GM19035 (cell line): ENCODE data around the gene UFC1.
"Not testable (repeated sequence)": the region's sequence is repeated elsewhere in the genome, so short reads cannot be mapped to it uniquely, and the experiment has no call there.

Source experiments
- ATAC-seq: cut with Tn5 transposase; IDR thresholded peaks from one replicate; pipeline ENCODE4 v1.9.1; 2021; ENCODE audit not compliant: unreplicated experiment

UFC1 gene

DNA sequence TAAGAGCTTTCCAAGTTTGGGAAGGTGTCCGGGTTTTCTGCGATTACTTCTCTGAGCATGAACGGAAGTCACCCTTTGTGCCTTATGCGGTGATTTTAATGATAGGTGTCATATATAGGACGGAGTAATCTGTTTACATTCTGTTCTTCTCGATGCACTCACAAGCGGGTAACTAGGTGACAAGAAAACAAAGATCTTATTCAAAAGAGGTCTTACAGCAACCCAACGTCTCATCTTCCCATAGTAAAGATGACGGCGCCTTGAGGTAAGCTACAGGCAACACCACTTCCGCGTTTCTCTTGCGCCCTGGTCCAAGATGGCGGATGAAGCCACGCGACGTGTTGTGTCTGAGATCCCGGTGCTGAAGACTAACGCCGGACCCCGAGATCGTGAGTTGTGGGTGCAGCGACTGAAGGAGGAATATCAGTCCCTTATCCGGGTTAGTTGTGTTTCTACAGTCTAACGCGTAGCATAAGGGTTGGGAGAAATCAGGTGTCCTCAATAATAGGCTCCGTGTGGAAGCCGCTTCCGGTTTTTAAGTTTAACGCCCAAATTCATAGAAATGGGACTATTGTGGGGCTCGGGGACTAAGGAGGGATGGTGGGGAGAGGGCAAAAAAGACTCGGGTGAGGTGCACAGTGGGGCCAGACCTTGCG is at the start of gene UFC1:
UFC1 (plus strand) TSS at position 297 of the 656 bp plus-strand sequence; CDS start at position 317, 20 bp downstream.
- ATAC-seq, result peak; percentile 88

DNA sequence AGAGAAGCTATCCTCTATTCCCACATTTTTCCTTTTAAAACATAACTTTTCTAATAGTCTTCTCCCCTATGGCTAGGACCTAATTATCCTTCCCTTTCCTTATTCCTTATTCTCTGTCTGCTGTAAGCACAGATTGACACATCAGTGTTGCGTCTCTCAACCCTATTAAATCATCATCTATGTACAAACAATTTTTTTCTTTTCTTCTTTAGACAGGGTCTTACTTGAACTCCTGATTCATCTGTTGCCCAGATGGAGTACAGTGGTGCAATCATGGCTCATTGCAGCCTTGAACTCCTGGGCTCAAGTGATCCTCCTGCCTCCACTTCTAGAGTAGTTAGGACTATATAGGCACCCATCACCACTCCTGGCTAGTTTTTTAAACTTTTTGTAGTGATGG is 47.3 kb upstream of the UFC1 start:
- no peak for ATAC-seq

DNA sequence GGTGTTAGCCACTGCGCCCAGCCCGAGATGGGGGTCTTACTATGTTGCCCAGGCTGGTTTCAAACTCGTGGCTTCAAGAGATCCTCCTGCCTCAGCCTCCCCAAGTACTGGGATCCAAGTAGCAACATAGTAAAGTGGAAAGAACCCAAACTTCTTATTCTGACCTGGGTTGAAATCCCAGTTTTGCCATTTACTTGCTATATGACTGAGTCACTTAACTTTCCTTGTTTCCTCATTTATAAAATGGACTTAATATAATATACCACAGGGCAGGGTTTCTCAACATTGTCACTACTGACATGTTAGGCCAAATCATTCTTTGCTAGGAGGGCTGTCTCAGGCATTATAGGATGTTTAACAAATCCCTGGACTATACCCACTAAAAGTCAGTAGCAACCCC is 42.7 kb upstream of the UFC1 start:
- ATAC-seq, result no peak

DNA sequence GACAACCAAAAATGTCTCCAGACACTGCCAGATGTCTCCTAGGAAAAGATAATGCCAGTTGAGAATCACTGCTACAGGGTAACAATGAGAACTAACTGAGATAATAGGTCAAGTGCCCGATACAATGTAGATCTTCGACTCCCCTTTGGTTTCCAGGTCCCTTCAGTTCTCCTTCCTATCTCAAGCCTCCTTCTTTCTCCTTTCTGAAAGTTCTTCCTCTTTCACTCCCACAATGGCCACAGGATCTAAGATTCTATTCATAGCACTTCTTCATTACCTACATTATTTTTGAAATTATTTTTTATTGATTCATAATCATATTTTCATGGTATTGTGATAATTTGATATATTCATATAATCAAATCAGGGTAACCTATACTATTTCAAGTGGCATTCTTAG is 42.3 kb upstream of the UFC1 start:
- ATAC-seq, result no peak

DNA sequence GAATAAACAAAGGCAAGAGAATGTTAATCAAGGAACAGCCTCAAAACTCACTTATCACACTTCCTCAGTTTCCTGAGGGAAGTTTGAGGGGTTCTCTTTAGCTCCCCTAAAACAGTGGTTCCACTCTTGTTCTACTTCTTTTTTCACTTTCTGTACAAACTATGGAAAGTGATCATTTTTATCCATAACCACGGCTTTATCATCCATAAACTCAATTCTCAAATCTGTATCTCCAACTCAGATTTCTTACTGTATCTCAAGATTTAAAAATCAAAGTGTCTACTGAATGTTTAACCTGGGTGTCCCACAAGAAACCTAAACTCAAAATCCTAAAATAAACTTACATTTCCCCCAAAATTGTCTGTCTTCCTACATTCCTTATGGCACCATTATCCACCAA is 39.9 kb upstream of the UFC1 start:
- ATAC-seq, result no peak

DNA sequence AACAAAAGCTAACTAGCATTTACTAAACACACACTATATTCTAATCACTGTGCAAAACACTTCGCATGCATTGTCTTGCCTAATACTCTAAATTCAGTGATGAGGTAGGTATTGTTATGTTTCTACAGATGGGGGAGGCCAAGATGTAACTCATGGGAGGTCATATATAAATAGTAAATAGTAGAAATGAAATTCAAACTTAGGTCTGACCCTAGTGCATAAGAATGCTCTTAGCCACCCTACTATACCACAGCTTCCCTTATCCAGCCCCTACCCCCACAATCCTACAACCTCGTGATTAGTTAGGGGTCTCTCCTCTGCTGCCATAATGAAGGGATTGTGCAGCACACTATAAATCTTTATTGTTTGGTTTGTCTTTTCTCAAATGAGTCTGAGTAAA is 39.2 kb upstream of the UFC1 start:
- no peak for ATAC-seq

DNA sequence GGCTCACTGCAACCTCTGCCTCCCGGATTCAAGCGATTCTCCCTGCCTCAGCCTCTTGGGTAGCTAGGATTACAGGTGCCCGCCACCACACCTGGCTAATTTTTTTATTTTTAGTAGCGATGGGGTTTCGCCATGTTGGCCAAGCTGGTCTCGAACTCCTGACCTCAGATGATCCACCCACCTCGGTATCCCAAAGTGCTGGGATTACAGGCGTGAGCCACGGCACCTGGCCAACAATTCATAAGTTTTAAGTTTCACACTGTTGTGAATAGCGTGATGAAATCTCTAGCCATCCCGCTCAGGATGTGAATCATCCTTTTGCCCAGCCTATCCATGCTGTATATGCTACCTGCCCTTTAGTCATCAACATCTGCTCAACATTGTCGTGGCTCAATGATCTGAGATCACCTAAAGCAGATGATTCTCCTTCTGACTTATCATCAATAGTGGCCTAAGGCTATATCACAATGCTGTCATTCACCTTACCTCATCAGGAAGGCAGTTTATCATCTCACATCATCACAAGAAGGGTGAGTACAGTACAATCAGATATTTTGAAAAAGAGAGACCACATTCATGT is 38.6 kb upstream of the UFC1 start:
- ATAC-seq, result no peak

DNA sequence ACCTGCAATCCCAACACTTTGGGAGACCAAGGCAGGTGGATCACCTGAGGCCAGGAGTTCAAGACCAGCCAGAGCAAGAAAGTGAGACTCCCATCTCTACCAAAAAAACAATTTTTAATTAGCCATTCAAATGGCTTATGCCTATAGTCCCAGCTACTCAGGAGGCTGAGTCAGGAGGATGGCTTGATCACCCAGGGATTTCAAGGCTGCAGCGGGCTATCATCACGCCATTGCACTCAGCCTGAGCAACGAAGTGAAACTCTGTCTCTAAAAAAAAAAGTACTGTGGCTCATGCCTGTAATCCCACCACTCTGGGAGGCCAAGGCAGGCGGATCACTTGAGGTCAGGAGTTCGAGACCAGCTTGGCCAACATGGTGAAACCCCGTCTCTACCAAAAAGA is 37.8 kb upstream of the UFC1 start:
- ATAC-seq, result not testable (repeated sequence)

DNA sequence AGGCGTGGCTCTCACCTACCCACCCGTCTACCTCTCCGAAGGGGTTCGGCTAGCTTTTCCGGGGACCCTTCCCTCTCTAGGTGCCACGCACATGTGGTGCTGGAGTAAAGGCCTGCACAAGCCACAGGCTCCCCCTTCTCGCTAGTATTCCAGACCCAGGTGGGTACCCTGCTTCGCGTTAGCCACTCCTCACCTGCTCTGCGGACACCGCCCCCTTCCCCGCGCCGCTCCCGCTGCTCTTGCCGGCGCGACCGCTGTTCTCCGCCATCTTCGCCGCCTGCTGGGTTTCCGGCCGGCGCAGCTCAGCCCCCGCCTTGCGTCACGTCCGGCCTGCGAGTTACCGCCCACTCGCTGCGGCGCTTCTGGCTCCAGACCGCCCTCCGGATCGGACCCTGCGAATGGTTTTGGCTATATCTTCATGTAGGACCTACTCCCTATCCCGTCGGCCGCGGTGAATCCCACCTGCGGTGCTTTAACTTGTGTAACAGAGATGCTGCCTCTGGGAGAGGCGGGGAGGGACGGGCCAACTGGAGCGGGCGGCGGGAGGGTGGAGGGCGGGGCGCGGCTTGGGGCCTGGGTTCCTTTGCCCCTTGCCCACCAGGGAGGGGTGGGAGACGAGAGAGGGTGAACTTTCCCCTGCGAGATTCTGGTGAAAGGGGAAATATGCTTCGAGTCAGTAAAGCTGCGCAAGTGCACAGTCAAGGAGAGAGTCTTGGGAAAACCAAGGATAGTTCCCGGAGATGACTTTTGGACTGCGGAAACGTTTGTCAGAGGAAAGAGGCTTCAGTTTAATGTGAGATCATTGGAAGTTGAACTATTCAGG is 35.8 kb upstream of the UFC1 start, which contains the start of the genes NIT1 and PFDN2:
NIT1 (plus strand) TSS at position 347 of the 823 bp plus-strand sequence; CDS start at position 419, 72 bp downstream.
PFDN2 (minus strand) TSS at position 279 of the 823 bp plus-strand sequence; CDS start at position 268, 11 bp downstream.
- ATAC-seq, result peak; percentile 76

DNA sequence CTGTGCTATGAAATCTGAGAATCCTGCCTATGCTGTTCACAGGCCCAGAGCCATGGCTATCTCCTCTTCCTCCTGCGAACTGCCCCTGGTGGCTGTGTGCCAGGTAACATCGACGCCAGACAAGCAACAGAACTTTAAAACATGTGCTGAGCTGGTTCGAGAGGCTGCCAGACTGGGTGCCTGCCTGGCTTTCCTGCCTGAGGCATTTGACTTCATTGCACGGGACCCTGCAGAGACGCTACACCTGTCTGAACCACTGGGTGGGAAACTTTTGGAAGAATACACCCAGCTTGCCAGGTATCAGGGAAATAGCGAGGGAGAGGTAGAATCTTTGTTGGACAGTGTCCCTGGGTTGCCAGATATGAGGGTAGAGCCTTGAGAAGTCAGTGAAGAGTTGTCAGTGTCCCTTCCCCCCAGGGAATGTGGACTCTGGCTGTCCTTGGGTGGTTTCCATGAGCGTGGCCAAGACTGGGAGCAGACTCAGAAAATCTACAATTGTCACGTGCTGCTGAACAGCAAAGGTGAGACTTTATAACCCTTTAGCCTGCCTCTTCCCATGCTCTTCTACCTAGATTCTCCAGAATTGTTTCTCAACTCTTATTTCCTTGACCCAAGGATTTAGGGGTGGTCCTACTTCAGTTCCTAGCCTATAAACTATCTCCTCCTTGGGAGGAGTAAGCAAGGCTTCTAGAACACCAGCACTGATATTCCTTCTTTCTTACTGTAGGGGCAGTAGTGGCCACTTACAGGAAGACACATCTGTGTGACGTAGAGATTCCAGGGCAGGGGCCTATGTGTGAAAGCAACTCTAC is 34.5 kb upstream of the UFC1 start:
- peak; percentile 56 for ATAC-seq

DNA sequence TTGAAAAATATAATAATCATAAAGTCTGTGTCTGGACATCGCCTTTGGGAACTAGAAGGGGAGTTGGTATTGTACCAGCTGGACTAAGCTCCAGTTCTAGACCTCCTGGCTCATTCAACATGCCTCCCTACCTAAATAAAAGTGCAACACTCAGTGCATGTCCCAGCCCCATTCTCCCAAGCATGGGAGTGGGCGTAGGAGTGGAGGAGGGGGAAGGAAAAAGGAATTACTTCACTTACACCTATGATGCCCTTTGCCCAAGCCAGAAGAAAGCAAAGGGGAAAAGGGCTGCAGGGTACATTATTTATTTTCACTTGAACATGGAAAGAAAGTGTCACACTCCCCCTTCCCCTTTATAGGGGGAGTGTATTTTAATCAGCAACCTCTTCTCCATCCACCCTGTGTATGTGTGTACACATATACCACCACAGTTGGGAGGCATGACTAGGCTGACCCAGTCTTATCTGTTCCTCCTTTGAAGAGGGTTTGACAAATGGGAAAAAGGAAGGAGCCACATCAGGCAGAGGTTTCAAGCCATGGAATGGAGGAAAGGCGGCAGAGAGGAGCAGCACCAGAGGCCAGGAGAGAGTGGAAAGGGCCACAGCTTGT is 32.6 kb upstream of the UFC1 start:
- ATAC-seq, result no peak

DNA sequence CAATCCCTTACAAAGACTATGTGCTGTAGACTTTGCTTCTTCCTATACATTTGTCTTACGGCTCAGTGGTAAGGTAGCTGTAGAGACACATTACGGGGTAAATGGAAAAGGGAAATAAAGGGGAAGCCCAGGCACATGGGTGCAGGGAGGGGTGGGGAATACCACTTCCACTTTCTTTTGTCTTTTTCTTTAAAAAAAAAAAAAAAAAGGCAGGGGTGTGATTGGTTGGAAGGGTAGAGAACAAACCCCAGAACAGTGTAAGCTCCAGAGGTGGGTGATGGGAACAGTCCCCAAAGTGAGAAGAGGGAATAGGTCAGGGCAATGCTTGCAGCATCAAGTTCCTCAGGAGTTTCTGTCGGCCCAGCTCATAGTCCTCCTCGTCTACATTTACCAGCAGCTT is 31.9 kb upstream of the UFC1 start:
- no peak for ATAC-seq

DNA sequence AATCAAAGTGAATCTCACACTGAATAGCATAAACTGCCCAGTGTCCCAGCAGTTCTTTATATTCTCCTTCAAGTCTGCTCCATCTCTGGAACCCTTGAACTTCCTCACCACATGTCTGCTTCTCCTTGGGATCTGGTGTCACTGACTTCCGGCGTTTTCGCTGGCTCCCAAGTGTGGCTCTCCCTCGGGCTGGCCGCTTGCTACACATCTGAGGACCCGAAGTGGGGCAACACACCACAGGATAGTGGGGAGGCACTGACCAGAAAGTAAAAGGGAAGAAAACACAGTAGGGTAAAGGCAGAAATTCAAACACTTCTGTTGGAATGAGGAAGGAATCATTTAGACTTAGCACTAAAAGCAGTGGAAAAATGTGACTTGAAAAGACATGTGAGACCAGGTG is 30.8 kb upstream of the UFC1 start:
- ATAC-seq, result no peak

DNA sequence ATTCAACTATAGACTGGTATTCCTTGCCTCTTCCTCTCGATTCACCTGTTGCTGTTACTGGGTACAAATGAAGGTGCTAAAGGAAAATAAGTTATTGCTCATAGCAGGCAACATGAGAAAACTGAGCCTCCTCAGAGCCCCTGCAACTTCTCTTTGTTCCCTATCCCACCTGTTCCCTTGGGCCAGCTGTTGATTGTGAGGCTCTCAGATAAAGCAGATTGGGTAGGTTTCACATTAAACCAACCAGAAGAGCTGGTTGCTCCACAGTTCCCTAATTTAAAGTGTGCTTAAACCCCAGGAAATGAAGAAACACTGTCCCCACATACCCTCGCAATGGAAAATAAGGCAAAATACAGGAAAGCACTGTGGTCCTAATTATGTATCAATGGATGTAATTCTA is 26.1 kb upstream of the UFC1 start:
- no peak for ATAC-seq

DNA sequence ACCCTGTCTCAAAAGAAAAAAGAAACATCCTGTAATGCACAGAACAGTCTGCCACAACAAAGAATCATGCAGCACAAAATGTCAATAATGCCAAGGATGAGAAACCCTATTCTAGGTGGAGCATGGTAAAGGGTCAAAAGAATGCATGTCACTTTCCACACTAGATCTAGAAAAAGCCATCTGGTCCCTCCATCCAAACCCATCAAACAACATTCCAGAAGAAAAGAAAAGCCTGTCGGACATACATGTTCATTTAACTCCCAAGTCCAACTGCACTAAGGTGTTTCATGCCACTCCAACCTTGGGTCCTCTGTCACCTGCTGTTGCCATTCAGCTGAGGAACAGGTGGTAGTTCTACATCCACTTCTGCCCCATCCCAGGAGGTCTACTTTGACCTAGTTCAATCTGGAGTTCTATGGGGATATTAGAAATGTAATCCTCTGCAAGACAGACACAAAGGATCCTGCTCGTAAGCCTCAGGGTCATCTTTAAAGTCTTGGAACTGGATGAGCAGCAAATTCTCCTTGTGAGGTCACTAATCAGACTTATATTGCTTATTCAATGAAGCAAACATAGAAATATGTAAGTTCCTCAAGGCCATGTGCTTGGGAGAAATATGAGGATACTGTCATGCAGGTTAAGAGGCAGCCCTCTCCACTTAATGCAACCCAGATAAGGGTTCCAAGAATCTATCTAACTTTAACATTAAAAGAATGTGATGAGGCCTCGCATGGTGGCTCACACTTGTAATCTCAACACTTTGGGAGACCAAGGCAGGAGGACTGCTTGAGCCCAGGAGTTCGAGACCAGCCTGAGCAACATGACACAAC is 25.0 kb upstream of the UFC1 start:
- no peak for ATAC-seq

DNA sequence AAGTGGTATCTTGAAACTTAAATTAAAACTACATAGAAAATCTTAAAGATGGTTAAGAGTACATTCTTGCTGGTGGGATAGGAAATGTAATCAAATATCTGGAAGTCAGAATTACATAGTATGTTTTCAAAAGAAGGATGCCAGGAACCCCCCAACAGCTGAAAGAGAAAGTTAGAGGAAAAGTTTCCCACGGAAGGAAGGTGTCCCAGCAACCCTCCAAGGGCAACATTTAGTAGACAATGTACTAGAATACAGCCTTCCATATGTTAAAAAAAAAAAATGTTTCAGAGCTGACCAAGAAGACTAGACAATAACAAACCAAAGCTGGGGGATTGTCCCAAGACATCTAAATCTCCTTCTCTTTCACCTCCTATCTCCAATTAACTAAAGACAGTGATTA is 23.5 kb upstream of the UFC1 start:
- no peak for ATAC-seq

DNA sequence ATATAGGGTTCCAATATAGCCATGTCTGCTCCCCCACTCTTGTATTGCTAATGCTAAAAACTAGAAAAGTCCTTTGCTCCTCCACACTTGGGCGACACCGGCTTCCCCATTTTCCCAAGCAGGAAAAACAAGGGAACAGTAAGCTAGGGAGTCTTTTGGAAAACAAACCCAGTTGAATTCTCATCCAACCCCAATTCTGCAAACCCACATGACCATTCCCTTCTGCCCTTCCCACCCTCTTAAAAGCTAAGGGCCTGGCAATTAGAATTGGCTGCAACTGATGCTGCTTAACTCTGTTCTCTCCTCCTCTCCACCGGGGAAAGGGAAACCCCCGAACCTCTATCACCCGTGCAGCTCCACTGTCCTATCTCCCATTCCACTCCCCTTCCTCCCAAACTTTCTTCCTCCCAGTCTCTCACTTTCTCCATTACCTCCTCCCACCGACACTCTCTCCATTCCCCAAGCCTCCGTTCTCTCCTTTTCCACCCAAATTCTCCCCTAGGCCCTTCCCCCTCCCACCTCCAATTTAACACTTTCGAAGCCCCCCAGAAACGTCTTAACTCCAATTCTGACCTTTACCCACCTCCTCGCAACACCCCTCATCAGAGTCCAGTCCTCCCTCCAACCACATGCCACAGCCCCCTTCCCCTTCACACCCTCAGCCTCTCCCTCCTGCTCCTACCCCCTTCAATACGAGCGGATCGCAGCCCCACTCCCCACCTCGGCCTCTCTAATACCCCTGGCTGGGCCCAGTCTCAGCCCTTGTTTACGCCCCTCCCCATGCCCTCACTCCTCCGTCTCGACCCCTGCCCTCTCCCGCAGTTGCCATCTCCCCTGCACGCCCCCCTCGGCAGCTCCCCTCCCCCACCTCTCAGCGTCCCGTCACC is 22.0 kb upstream of the UFC1 start:
- ATAC-seq, result no peak

DNA sequence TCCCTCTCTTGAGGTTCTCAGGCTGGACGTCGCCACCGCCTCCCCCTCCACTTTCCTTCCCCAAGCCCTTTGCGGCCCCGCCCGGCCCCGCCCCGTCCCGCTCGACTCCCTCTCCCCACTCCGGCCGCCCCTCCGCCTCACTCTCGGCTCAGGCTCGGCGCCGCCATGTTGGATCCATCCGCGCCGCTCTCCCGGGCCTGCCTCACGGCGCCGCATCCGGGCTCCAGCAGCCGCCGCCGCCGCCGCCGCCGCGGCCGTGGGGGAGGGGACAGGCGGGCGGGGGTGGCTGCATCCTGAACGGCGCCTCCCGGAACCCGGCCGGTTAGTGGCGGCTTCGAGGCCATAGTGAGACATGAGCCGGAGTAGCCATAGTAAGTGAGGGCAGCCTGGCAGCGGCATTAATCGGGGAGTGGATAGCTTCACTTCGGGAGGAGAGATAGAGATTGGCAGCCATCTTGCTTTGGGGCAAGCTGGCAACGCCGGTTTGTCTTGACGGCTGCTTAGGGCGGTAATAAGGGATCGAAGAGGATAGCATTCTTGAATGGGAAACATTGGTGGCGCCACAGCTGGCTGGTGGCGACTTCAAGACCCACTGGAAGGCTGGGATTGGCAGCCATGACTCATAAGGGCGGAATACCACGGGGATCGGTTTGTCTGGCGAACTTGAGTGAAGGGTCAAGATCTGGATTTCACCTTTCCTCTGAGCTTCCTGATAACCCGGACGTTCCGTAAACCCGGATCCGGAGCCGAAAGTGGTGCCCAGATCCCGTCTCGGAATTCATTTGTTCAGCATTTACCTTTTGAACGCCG is 21.2 kb upstream of the UFC1 start, which contains the start of gene DEDD:
DEDD (minus strand) TSS at position 258 of the 810 bp plus-strand sequence. CDS start 8,205 bp downstream, outside the sequence.
- peak; percentile 96 for ATAC-seq
